GM03348 (cell line): ENCODE data around the gene DDX25.
"Not testable (repeated sequence)": the region's sequence is repeated elsewhere in the genome, so short reads cannot be mapped to it uniquely, and the experiment has no call there.

Experiments used
- DNase-seq: peaks from one replicate; pipeline ENCODE4 v3.0.0; 2012; ENCODE audit warnings: low spot score

The DDX25 gene

GRCh38 chr11:125904678-125905077 lies 370 bp downstream of the DDX25 start:
- no peak for DNase-seq

- DNase-seq: no peak
Measured at GRCh38 chr11:125910226-125910849, 6.0 kb downstream of the DDX25 start.

- not testable (repeated sequence) for DNase-seq
Measured at GRCh38 chr11:125914601-125915000, 10.3 kb downstream of the DDX25 start.

- DNase-seq: no peak
Measured at GRCh38 chr11:125916683-125917347, 12.5 kb downstream of the DDX25 start.

GRCh38 chr11:125918140-125918840 lies 14.0 kb downstream of the DDX25 start:
- no peak for DNase-seq

- DNase-seq: no peak
Measured at GRCh38 chr11:125921042-125921441, 16.7 kb downstream of the DDX25 start.

GRCh38 chr11:125922156-125922555 lies 17.8 kb downstream of the DDX25 start:
- DNase-seq: no peak

GRCh38 chr11:125923012-125923579 lies 18.8 kb downstream of the DDX25 start:
- DNase-seq: peak; percentile 82

GRCh38 chr11:125923633-125924032 lies 19.3 kb downstream of the DDX25 start:
- DNase-seq: no peak

GRCh38 chr11:125924384-125925007 lies 20.2 kb downstream of the DDX25 start:
- no peak for DNase-seq

- no peak for DNase-seq
Measured at GRCh38 chr11:125925247-125925740, 21.0 kb downstream of the DDX25 start.

GRCh38 chr11:125925804-125926203 lies 21.5 kb downstream of the DDX25 start:
- no peak for DNase-seq

GRCh38 chr11:125926682-125927081 lies 22.4 kb downstream of the DDX25 start:
- DNase-seq: no peak

- no peak for DNase-seq
Measured at GRCh38 chr11:125929445-125930075, 25.3 kb downstream of the DDX25 start.

GRCh38 chr11:125930076-125930450 lies 25.8 kb downstream of the DDX25 start:
- DNase-seq: no peak

- DNase-seq: no peak
Measured at GRCh38 chr11:125931116-125931515, 26.8 kb downstream of the DDX25 start.

- DNase-seq: no peak
Measured at GRCh38 chr11:125931668-125932067, 27.4 kb downstream of the DDX25 start.

- DNase-seq: no peak
Measured at GRCh38 chr11:125932301-125932700, 28.0 kb downstream of the DDX25 start.

GRCh38 chr11:125933030-125933813 lies 28.9 kb downstream of the DDX25 start:
- DNase-seq: no peak

- DNase-seq: no peak
Measured at GRCh38 chr11:125934473-125934872, 30.2 kb downstream of the DDX25 start.

- no peak for DNase-seq
Measured at GRCh38 chr11:125935056-125935455, 30.7 kb downstream of the DDX25 start.
